Measurements from ENCODE around the gene FAM219A.

FAM219A gene

DNA sequence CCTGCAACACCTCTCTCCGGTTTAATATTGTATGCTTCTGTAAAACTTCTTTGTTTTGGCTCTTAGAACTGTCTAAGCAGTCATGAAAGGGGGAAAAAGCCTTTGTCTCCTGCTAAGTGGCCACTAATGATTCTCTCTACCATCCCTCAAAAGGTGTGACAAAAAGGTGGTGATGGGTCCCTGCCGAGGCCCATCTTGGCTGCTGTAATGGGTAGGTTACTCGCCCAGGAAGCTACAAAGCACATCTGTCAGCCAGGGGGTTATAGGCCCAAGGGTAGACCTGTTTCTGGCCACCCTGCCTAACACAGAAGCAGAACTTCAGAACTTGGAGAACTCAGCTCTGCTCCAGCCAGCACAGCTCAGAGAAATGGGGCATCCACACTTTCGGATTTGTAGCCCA is 1.6 kb downstream of the FAM219A start:
- TF ChIP-seq CTCF (IDR thresholded peaks at IDR 0.05; ENCODE audit: insufficient read depth, low read length, missing control alignments), result no peak
- no peak for DNase-seq (ENCODE audit: low read depth, low spot score)
- ChIA-PET POLR2A (no interaction called here), CTCF (interaction anchor here (0.6 to 5.9 kb wide), 10 partner anchors 11 to 135 kb away, joined by 3 to 43 read pairs (median 8); no protein-coding TSS in a partner anchor)
- peak overlapping the region; percentile 84 for H3K4me3 ChIP-seq (ENCODE audit: low read depth, low read length)

DNA sequence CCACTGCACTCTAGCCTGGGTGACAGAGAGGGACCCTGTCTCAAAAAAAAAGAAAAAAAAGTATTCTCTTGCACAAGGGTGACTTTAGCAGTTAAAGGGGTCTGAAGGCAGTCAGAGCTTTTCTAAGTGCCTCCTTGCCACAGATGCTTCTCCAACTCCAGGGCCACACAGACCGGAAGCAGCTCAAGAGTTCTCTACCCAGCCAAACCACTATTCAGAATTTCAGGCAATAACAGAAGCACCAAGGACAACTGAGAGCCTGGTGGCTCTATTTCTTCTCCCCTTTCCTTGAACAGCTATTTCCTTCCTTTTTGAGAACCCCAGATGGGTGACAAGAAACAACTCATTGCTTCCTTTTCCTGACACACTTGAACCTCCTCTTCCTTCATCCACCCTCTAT is 2.2 kb downstream of the FAM219A start:
- no peak for TF ChIP-seq CTCF (IDR thresholded peaks at IDR 0.05; ENCODE audit: insufficient read depth, low read length, missing control alignments)
- ChIA-PET POLR2A (no interaction called here), CTCF (interaction anchor here (0.6 to 5.9 kb wide), 10 partner anchors 11 to 135 kb away, joined by 3 to 43 read pairs (median 8); no protein-coding TSS in a partner anchor)
- DNase-seq (ENCODE audit: low read depth, low spot score), result no peak
- no peak overlapping the region for H3K4me3 ChIP-seq (ENCODE audit: low read depth, low read length)

DNA sequence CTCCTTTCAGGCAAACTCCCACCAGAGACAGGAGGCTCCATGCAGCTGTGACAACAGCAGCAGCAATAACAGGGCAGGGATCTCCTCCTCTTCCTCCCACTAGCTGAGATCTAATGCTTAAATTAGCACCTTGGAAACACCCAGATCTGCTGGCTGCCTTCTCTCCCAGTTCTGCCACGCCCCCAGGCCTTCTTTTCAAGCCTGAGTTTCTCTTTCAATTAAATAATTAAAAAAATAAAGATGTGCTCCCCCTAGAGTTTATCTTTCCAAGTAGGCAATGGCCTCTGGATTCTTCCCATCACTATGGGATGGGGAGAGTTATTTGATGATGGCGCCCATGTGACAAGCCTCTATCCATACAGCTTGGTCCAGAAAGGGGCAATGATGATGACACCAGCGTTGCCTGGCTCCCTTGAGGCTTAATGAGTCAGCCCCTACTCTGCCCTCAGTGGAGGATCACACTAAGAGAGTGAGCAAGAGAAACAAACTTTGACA is 3.8 kb downstream of the FAM219A start:
- ChIA-PET POLR2A (interaction anchor here (0.6 kb wide), 1 partner anchor 66 kb away, joined by 3 read pairs; no protein-coding TSS in a partner anchor), CTCF (interaction anchor here (0.7 to 5.9 kb wide), 10 partner anchors 8 to 151 kb away, joined by 3 to 43 read pairs (median 8); no protein-coding TSS in a partner anchor)
- no peak overlapping the region for H3K4me3 ChIP-seq (ENCODE audit: low read depth, low read length)
- no peak for TF ChIP-seq CTCF (IDR thresholded peaks at IDR 0.05; ENCODE audit: insufficient read depth, low read length, missing control alignments)
- DNase-seq (ENCODE audit: low read depth, low spot score), result peak; percentile 17

- ChIA-PET CTCF (interaction anchor here (0.9 to 5.9 kb wide), 5 partner anchors 12 to 50 kb away, joined by 3 to 30 read pairs (median 5); no protein-coding TSS in a partner anchor), POLR2A (no interaction called here)
- no peak for DNase-seq (ENCODE audit: low read depth, low spot score)
- H3K4me3 ChIP-seq (ENCODE audit: low read depth, low read length), result no peak overlapping the region
- no peak for TF ChIP-seq CTCF (IDR thresholded peaks at IDR 0.05; ENCODE audit: insufficient read depth, low read length, missing control alignments)
These were observed 5.8 kb downstream of the FAM219A start for GRCh38 chr9:34452568-34452967.

DNA sequence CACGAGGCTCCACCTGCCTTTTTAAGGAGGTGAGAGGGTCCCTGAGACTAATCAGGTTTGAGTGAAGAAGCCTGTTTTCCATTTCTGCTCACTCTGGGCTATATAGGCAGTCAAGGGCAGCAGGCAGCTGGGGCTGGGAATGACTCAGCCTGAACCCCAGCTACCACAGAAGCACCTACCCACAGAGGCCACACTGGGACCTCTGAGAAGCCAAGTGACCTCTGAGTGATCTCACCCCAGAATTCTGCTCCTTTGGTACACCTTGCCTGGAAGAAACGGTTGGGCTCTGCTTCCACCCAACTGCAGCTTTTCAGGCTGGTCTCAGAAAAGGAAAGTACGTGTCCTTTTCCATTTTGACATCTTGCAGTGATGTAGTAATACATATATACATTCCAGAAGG is 6.8 kb downstream of the FAM219A start:
- POLR2A ChIA-PET, result interaction anchor here (0.7 to 0.8 kb wide), 2 partner anchors 51 to 186 kb away, joined by 3 read pairs; partner anchors contain the start of gene SIGMAR1
- DNase-seq (ENCODE audit: low read depth, low spot score), result no peak
- no peak for TF ChIP-seq CTCF (IDR thresholded peaks at IDR 0.05; ENCODE audit: insufficient read depth, low read length, missing control alignments)
- CTCF ChIA-PET, result interaction anchor here (0.6 to 2.0 kb wide), 7 partner anchors 13 to 250 kb away, joined by 3 to 7 read pairs (median 3); no protein-coding TSS in a partner anchor
- H3K4me3 ChIP-seq (ENCODE audit: low read depth, low read length), result no peak overlapping the region

DNA sequence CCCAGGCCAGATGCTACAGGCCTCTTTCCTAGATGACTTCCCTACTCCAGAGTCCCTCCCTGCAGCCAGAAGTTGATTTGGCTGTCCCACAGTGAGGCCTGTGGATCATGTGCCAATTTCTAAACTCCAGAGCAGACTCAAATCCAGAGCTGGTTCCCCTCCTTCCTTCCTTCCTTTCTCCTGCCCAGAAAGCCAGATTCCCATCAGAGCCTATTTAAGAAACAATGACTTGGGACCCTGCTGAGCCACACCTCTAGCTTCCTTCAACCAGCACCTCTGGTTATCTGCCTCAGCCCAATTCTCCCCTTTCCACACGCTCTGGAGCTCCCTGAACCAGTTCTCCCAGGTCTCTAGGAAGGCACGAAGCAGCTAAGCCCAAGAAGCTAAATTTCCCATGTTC is 7.2 kb downstream of the FAM219A start:
- no peak for TF ChIP-seq CTCF (IDR thresholded peaks at IDR 0.05; ENCODE audit: insufficient read depth, low read length, missing control alignments)
- POLR2A ChIA-PET, result interaction anchor here (0.7 to 0.8 kb wide), 2 partner anchors 51 to 187 kb away, joined by 3 read pairs; partner anchors contain the start of gene SIGMAR1
- CTCF ChIA-PET, result interaction anchor here (0.6 to 2.0 kb wide), 6 partner anchors 13 to 250 kb away, joined by 3 to 7 read pairs (median 4); no protein-coding TSS in a partner anchor

More for the DNA sequence above, 7.2 kb downstream of the FAM219A start:
- DNase-seq (ENCODE audit: low read depth, low spot score), result no peak
- H3K4me3 ChIP-seq (ENCODE audit: low read depth, low read length), result no peak overlapping the region
